ENCODE data around the gene DGCR2.
"Not testable (repeated sequence)": the region's sequence is repeated elsewhere in the genome, so short reads cannot be mapped to it uniquely, and the experiment has no call there.

The DGCR2 gene

DNA sequence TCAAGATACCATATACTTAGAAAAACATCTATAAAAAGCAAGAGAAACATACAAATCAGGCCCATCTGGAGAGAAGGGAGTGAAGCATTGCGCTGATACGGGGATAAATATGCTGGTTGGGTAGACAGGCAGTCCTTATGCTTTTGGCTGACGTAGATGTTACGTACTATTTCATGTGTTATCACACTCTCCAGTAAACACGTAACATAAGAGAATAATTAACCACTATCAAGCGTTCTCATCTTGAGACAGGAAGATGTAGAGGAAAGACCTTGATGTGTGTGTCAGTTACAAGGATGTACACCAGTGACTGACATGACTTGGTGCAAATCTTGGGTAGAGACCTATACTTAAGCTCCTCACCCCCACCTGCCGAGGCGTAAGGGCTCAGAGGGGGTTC lies 99.5 kb downstream of the DGCR2 start:
- DNase-seq = no peak

DNA sequence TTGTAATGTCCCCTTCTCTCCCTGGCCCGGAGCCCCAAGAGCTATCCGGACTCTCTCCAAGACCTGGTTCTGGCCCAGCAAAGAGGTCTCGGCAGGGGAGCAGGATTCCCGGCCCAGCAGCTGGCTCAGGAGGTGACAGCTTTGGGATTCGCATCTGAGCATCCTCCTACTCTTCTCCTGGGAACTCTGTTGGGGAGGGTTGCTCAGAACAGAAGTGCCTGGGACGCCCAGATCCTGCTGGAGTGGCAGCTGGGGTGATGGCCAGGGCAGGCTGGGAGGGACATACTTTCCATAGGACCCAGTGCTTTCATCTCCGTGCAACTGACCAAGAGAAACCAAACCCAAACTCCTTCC lies 102.6 kb downstream of the DGCR2 start:
- DNase-seq = no peak

DNA sequence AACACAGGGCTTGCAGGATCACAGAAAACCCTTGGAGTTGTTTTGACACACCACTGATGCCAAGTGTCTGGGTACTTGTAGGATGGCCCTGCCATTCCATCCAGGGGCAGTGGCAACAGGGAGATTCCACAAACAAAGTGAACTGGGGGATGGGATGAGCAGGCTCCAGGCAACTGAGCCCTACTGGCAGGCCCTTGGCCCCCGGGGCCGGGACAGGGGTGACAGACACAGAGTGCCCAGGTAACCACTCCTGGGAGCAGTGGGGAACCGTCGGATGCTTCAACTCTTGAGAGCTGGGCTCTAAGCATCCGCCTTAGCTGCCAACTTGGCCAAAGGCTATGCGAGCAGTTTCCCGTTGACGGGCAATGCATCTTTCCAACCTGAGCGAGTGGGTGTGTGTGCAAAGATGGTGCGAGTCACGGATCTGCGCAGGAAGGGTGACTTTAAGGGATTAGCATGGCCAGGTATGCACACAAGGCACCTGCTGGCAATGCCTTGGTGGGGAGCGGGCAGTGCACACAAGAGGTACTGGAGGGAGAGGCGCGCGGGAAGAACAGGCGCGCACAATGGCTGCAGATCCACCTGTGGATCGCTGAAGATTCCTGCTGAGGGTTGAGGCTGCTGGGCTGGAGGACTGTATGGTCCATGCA lies 103.1 kb downstream of the DGCR2 start:
- DNase-seq = no peak

- DNase-seq = no peak
Observed at GRCh38 chr22:19018256-19018655, 104.0 kb downstream of the DGCR2 start.

GRCh38 chr22:19016081-19016766 lies 106.0 kb downstream of the DGCR2 start:
- no peak for DNase-seq

DNA sequence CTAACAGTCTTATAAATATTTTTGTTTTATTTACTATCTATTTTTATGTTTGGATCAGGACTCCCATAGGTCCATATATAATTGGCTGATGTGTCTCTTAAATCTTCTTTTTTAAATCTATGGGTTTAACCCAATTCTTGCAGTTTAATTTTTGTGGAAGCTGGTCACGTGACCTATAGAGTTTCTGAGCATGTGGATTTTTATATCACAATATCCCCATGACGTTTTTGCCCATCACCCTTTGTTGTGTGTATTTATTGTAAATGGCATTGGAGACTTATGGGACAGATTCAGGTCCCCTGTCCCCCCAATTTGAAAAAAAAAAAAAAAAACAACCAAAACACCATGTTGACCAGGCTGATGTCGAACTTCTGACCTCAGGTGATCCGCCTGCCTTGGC lies 107.3 kb downstream of the DGCR2 start:
- DNase-seq = no peak

GRCh38 chr22:19013881-19014598 lies 108.2 kb downstream of the DGCR2 start:
- not testable (repeated sequence) for DNase-seq

- not testable (repeated sequence) for DNase-seq
Observed at GRCh38 chr22:19013411-19013810, 108.8 kb downstream of the DGCR2 start.

DNA sequence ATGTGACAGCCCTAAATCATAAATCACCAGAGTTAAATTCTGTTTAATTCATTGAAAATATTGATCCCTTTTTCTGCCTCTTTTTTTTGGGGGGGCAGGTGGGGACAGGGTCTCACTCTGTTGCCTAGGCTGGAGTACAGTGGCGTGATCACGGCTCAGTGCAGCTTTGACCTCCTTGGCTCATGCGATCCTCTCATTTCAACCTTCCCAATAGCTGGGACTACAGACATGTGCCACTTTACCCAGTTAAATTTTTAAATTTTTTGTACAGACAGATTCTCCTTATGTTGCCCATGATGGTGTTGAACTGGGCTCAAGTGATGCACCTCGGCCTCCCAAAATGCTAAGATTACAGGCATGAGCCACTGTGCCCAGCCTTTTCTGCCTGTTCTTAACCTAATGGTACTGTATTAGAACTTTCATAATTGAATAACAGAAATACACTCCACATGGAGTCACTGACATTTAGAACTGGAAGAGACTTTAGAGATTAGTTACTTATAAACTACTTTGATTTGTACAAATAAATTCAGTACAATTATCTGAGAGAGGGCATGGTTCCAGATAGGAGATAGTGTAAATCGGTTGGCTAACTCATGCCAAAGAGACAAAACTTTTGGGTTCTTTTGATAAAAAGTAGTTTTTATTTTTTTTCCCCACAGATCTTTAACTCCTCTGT lies 109.8 kb downstream of the DGCR2 start:
- DNase-seq = no peak

- DNase-seq = not testable (repeated sequence)
Observed at GRCh38 chr22:19011611-19012010, 110.6 kb downstream of the DGCR2 start.

- no peak for DNase-seq
Observed at GRCh38 chr22:19011075-19011474, 111.1 kb downstream of the DGCR2 start.

DNA sequence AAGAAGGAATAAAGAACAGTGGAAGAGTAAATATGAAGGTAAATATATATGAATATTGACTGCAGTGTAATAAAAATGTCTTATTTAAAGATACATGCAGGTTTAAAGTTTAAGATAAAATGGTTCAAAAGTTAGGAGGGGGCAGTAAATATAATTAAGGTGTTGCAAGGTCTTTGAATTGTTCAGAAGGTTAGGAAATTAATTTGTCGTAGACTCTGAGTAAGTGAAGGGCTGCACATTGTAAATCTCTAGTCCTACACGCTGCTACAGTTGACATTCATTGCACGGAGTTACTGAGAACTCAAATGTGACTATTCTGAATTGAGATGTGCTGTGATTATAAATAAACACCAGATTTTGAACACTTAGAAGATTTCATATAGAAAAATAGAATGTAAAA lies 116.3 kb downstream of the DGCR2 start:
- no peak for DNase-seq

DNA sequence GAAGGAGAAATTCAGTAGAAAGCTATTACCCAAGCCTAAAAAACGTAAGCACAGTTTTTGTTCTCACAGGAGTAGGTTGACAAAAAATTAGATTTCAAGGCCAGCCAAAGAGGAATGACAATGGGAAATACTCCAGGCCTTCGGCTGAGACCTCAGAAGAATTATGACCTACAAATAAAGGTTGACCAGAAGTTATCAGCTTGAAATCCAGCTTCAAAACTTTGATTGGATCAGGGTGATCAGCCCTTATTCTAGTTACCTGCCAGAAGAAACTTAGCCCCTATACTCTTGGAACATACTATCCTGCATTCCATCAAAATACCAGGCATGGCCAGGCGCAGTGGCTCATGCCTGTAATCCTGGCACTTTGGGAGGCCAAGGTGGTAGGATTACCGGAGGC lies 117.7 kb downstream of the DGCR2 start:
- no peak for DNase-seq

DNA sequence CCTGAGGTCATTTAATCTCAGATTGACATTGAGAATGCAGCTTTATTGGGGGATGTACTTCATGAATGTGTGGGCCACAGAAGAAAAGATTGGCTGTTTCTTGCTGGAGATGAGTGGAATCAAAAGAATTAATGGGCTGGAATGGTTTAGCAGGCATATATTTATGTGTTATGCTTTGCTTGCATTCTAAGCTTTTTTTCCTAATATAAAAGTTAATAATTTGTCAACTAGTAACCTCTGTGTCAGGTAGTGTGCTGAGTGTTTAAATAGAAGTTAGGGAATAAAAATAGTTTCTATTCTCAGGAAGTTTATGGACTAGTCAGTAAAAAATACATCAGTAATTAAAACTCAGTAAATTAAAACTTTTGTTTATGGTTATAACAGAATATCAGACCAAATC lies 118.7 kb downstream of the DGCR2 start:
- DNase-seq = no peak

GRCh38 chr22:19002684-19003038 lies 119.6 kb downstream of the DGCR2 start:
- no peak for DNase-seq

- DNase-seq = no peak
Observed at GRCh38 chr22:19001204-19001603, 121.0 kb downstream of the DGCR2 start.

DNA sequence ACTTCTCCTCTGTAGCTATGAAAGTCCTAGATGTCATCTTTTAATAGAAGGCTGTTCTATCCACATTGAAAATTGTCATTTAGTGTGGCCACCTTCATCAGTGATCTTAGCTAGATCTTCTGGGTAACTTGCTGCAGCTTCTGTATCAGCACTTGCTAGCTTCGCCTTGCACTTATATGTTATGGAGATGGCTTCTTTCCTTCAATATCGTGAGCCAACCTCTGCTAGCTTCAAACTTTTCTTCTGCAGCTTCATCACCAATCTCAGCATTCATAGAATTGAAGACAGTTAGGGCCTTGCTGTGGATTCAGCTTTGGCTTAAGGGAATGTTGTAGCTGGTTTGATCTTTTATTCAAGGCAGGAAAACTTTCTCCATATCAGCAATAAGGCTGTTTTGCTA lies 122.1 kb downstream of the DGCR2 start:
- not testable (repeated sequence) for DNase-seq

- DNase-seq = no peak
Observed at GRCh38 chr22:18999416-18999815, 122.8 kb downstream of the DGCR2 start.

- no peak for DNase-seq
Observed at GRCh38 chr22:18999008-18999407, 123.2 kb downstream of the DGCR2 start.

GRCh38 chr22:18997925-18998315 lies 124.3 kb downstream of the DGCR2 start:
- no peak for DNase-seq

GRCh38 chr22:18997306-18997924 lies 124.8 kb downstream of the DGCR2 start:
- no peak for DNase-seq

DNA sequence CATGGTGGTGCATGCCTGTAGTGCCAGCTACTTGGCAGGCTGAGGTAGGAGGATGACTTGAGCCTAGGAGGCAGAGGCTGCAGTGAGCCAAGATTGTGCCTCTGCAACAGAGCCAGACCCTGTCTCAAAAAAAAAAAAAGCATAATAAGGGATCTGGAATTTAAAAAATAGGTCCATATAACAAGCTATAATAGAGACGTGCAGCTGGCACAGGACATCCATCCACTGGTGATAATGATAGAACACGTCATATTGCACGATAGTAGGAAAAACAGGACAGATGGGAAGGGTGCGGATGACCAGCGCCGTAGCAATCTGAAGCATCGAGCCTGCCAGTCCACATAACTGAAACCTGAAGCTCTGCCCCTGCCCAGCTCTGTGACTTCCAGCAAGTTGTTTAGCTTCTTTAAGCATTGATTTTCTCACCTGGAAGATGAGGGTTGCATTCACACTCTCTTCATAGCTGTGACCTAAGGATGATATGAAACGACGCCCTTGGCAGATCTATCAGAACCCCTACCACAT lies 125.8 kb downstream of the DGCR2 start:
- DNase-seq = no peak

DNA sequence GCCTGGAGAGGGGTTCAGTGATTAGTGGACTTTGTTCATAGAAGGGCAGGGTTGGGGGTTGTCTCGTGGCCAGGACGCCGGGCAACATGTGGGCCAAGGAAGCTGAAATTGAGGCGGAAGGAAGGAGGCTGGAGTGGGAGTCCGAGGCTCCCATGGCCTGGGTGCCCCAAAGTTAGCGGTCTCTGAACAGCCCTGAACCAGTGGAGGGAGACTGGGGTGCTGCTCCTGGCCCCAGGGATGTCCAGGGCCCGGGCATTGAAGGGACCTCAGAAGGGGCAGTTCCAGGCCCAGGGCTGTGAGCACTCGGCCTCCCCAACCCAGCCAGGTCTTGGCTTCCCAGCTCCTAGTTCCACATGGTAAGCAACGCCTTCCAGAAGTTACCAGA lies 126.9 kb downstream of the DGCR2 start:
- DNase-seq = no peak
